Panc1 (cell line): Measurements from ENCODE around the gene APOBEC3F. TPM values are rescaled to one million over a fixed set of nuclear protein-coding genes. Genes with fewer than 3 reads are reported as not detected.
"Not testable (repeated sequence)": the region's sequence is repeated elsewhere in the genome, so short reads cannot be mapped to it uniquely, and the experiment has no call there.

Experiments used
- ATAC-seq: fragments of 200-7000 bp; cut with Tn5 transposase; 2 replicates; pipeline ENCODE4 v1.9.1; 2020; ENCODE audit warnings: mild to moderate bottlenecking, moderate library complexity
- BruUV-seq: library from RNA; stranded (reverse); fragments of 400-500 nt; replicated peaks from 2 replicates; lab custom pipeline; 2021; lab: Mats Ljungman, UMichigan
- CTCF ChIA-PET: fragments of 300-600 bp; sonication (Branson Sonifier 250); formaldehyde crosslinking; loops from one replicate; lab custom pipeline; 2022; ENCODE audit warnings: antibody characterized with exemption; lab: Charles Lee
- POLR2A ChIA-PET: fragments of 300-600 bp; sonication (Branson Sonifier 250); formaldehyde crosslinking; loops from one replicate; lab custom pipeline; 2022; ENCODE audit warnings: antibody characterized with exemption; lab: Charles Lee
- DNase-seq: peaks from one replicate; pipeline ENCODE4 v3.0.0-alpha.2; 2010; ENCODE audit warnings: low read depth, low spot score
- H3K27ac ChIP-seq: 2 replicates; pipeline ENCODE4 v1.5.1; 2011; ENCODE audit warnings: mild to moderate bottlenecking, low read length, inconsistent platforms
- H3K27me3 ChIP-seq: fragments of 200-500 bp; sonication (Bioruptor generic); 2 replicates; pipeline ENCODE4 v1.6.0; 2014; ENCODE audit warnings: low read length, inconsistent platforms; ENCODE audit not compliant: control insufficient read depth, insufficient read depth
- H3K36me3 ChIP-seq: fragments of 200-500 bp; sonication (Bioruptor generic); 2 replicates; pipeline ENCODE4 v1.5.1; 2014; ENCODE audit warnings: inconsistent platforms, mild to moderate bottlenecking, low read length, moderate library complexity; ENCODE audit not compliant: control insufficient read depth, insufficient read depth
- H3K4me1 ChIP-seq: 2 replicates; pipeline ENCODE4 v1.5.1; 2011; ENCODE audit warnings: inconsistent platforms, mild to moderate bottlenecking, low read length, moderate library complexity; ENCODE audit not compliant: control insufficient read depth, insufficient read depth
- H3K4me3 ChIP-seq, 2 experiments: 2 replicates each; pipeline ENCODE4 v1.5.1; 2011 to 2012; ENCODE audit warnings: low read depth in 2 of 2, low read length in 2 of 2, mild to moderate bottlenecking in 2 of 2, inconsistent platforms in 1 of 2, moderate library complexity in 1 of 2
- H3K9me3 ChIP-seq: fragments of 200-500 bp; sonication (Bioruptor generic); 2 replicates; pipeline ENCODE4 v1.5.1; 2014; ENCODE audit warnings: low read depth, mild to moderate bottlenecking, inconsistent platforms, low read length, moderate library complexity; ENCODE audit not compliant: control insufficient read depth, insufficient read depth
- CTCF ChIP-seq: fragments of 450-650 bp; IDR thresholded peaks from 2 replicates; pipeline ENCODE4 v1.5.1; 2017; ENCODE audit warnings: mild to moderate bottlenecking
- POLR2AphosphoS5 ChIP-seq: IDR thresholded peaks from 2 replicates; pipeline ENCODE4 v1.6.1; 2012; ENCODE audit warnings: mild to moderate bottlenecking, low read depth, low read length, moderate library complexity
- REST ChIP-seq, 2 experiments: IDR thresholded peaks; 2 replicates each; pipeline ENCODE4 v1.6.1; 2011 to 2012; ENCODE audit warnings: low read depth in 2 of 2, control low read depth in 1 of 2, low read length in 1 of 2, mild to moderate bottlenecking in 1 of 2, moderate library complexity in 1 of 2; ENCODE audit not compliant: insufficient read depth in 1 of 2
- SIN3A ChIP-seq: IDR thresholded peaks from 2 replicates; pipeline ENCODE4 v1.6.1; 2012; ENCODE audit warnings: low read depth, mild to moderate bottlenecking, low read length, moderate library complexity, borderline replicate concordance; ENCODE audit not compliant: insufficient read depth
- TCF7L2 ChIP-seq: IDR thresholded peaks from 2 replicates; pipeline ENCODE4 v1.6.1; 2011; ENCODE audit warnings: mild to moderate bottlenecking, low read depth, low read length, inconsistent platforms
- in situ Hi-C: cut with HindIII; loops from 2 replicates; pipeline ENCODE4 v1.10.0; 2016; ENCODE audit warnings: low sequenced_read_pairs, low pct_unique_long_range_greater_than_20kb
- intact Hi-C: fragments of 100-400 bp; cut with micrococcal nuclease; formaldehyde crosslinking; loops from one replicate; pipeline ENCODE4 v1.10.0; 2022; ENCODE audit not compliant: unreplicated experiment
- total RNA-seq: library from RNA; stranded (reverse); gene quantifications from one replicate; pipeline ENCODE4 v1.2.1, GENCODE V29; 2021; ENCODE audit not compliant: unreplicated experiment

APOBEC3F gene
- total RNA-seq, 1 experiment from 2014 or later, result 7.7 TPM

GRCh38 chr22:39055658-39056057 is 15.0 kb downstream of the APOBEC3F start:
- Histone ChIP-seq H3K27ac (no peak overlapping the region), H3K9me3 (no peaks in the 10 kb centered on the region), H3K4me1 (no peaks in the 10 kb centered on the region), H3K36me3 (no peaks in the 10 kb centered on the region), H3K4me3 (no peak overlapping the region), H3K27me3 (no peaks in the 10 kb centered on the region)
- BruUV-seq, result no TSS peak
- CTCF ChIA-PET, result no interaction called here
- no peak for ATAC-seq
- DNase-seq, result no peak
- no peak for TF ChIP-seq CTCF
- TF ChIP-seq REST (IDR thresholded peaks at IDR 0.05; ENCODE audit: insufficient read depth in 1 of 2, low read depth in 2 of 2, low read length in 1 of 2), result no peak
- no peak for TF ChIP-seq TCF7L2
- no peak for TF ChIP-seq SIN3A
- TF ChIP-seq POLR2AphosphoS5, result no peak
- POLR2A ChIA-PET, result no interaction called here
- in situ Hi-C loops, result no loop called here
- intact Hi-C loops, result no loop called here

- in situ Hi-C loops, H3K4me1 ChIP-seq, H3K9me3 ChIP-seq, H3K27ac ChIP-seq, H3K36me3 ChIP-seq, DNase-seq, BruUV-seq, ATAC-seq, POLR2A ChIA-PET, H3K4me3 ChIP-seq, H3K27me3 ChIP-seq, intact Hi-C loops, CTCF ChIA-PET: not testable (repeated sequence)
Observed at GRCh38 chr22:39061290-39061689, 20.6 kb downstream of the APOBEC3F start.

GRCh38 chr22:39061951-39062350 is 21.3 kb downstream of the APOBEC3F start:
- CTCF ChIA-PET, H3K9me3 ChIP-seq, intact Hi-C loops, H3K27me3 ChIP-seq, POLR2A ChIA-PET, in situ Hi-C loops, ATAC-seq, H3K4me3 ChIP-seq, BruUV-seq, DNase-seq, H3K36me3 ChIP-seq, H3K27ac ChIP-seq, H3K4me1 ChIP-seq: not testable (repeated sequence)

GRCh38 chr22:39063904-39064303 is 23.2 kb downstream of the APOBEC3F start:
- H3K36me3 ChIP-seq, in situ Hi-C loops, H3K4me1 ChIP-seq, DNase-seq, intact Hi-C loops, CTCF ChIA-PET, H3K27me3 ChIP-seq, H3K27ac ChIP-seq, BruUV-seq, H3K4me3 ChIP-seq, H3K9me3 ChIP-seq, POLR2A ChIA-PET, ATAC-seq: not testable (repeated sequence)

GRCh38 chr22:39066442-39067276 is 26.0 kb downstream of the APOBEC3F start:
- H3K27me3 ChIP-seq, BruUV-seq, H3K9me3 ChIP-seq, DNase-seq, in situ Hi-C loops, H3K36me3 ChIP-seq, H3K4me3 ChIP-seq, intact Hi-C loops, H3K27ac ChIP-seq, H3K4me1 ChIP-seq, CTCF ChIA-PET, ATAC-seq, POLR2A ChIA-PET: not testable (repeated sequence)
